Calu3 (cell line): ENCODE results near the gene PTPDC1. TPM values are rescaled to one million over a fixed set of nuclear protein-coding genes. Genes with fewer than 3 reads are reported as not detected.

Experiments used
- BruUV-seq: library from RNA; stranded (reverse); fragments of 400-500 nt; replicated peaks from 2 replicates; lab custom pipeline; 2021; lab: Mats Ljungman, UMichigan
- CTCF ChIA-PET: fragments of 300-600 bp; sonication (Branson Sonifier 250); formaldehyde crosslinking; loops from one replicate; lab custom pipeline; 2022; ENCODE audit warnings: antibody characterized with exemption; lab: Charles Lee
- DNase-seq: peaks from one replicate; pipeline ENCODE4 v3.0.0; 2022
- H3K27ac Mint-ChIP-seq: one replicate; pipeline ENCODE4 v1.8.0; 2022; ENCODE audit warnings: mixed read lengths; ENCODE audit not compliant: unreplicated experiment
- H3K27me3 Mint-ChIP-seq: one replicate; pipeline ENCODE4 v1.8.0; 2022; ENCODE audit warnings: mixed read lengths; ENCODE audit not compliant: unreplicated experiment
- H3K36me3 Mint-ChIP-seq: one replicate; pipeline ENCODE4 v1.8.0; 2022; ENCODE audit warnings: mild to moderate bottlenecking, moderate library complexity, mixed read lengths; ENCODE audit not compliant: insufficient read depth, unreplicated experiment
- H3K4me1 Mint-ChIP-seq: one replicate; pipeline ENCODE4 v1.8.0; 2022; ENCODE audit warnings: mild to moderate bottlenecking, low read depth, mixed read lengths; ENCODE audit not compliant: unreplicated experiment
- H3K4me3 Mint-ChIP-seq: one replicate; pipeline ENCODE4 v1.8.0; 2022; ENCODE audit warnings: mild to moderate bottlenecking, low read depth, moderate library complexity, mixed read lengths; ENCODE audit not compliant: unreplicated experiment
- H3K9me3 Mint-ChIP-seq: one replicate; pipeline ENCODE4 v1.8.0; 2022; ENCODE audit warnings: low read depth, mixed read lengths; ENCODE audit not compliant: unreplicated experiment
- intact Hi-C: fragments of 100-400 bp; cut with micrococcal nuclease; formaldehyde crosslinking; loops from one replicate; pipeline ENCODE4 v1.10.0; 2022; ENCODE audit not compliant: unreplicated experiment
- total RNA-seq: library from RNA; stranded (reverse); gene quantifications from 2 replicates; pipeline ENCODE4 v1.2.3, GENCODE V29; 2022
- TF ChIP-seq, protein P1 (sequence below): fragments of 200-600 bp; IDR thresholded peaks from one replicate; pipeline ENCODE4 v1.8.0; 2022; ENCODE audit warnings: antibody characterized with exemption; ENCODE audit not compliant: unreplicated experiment

The PTPDC1 gene
- total RNA-seq, 1 experiment from 2014 or later: 8.2 TPM

DNA sequence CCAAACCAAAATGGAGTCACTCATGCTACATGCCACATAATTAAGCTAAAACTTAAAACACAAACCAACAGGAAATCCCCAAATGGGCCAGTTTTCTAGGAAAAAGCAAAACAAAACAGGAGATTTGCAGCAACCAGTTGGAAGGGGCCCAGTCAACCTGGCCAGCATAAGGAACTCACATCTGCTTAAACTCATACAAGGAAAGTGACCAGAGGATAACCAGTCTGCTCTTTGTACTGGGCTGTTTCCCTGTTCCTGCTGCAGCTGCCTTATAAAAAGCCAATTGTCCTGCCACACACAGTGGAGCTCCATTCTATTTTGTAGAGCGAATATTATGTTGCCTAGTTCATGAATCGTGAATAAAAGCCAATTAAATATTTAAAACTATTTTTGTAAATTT, 29.5 kb upstream of the PTPDC1 start:
- BruUV-seq: no TSS peak
- no peaks in the 10 kb centered on the region for H3K4me1 Mint-ChIP-seq
- intact Hi-C loops: no loop called here
- CTCF ChIA-PET: no interaction called here
- no peaks in the 10 kb centered on the region for H3K27me3 Mint-ChIP-seq
- TF ChIP-seq, protein P1, sequence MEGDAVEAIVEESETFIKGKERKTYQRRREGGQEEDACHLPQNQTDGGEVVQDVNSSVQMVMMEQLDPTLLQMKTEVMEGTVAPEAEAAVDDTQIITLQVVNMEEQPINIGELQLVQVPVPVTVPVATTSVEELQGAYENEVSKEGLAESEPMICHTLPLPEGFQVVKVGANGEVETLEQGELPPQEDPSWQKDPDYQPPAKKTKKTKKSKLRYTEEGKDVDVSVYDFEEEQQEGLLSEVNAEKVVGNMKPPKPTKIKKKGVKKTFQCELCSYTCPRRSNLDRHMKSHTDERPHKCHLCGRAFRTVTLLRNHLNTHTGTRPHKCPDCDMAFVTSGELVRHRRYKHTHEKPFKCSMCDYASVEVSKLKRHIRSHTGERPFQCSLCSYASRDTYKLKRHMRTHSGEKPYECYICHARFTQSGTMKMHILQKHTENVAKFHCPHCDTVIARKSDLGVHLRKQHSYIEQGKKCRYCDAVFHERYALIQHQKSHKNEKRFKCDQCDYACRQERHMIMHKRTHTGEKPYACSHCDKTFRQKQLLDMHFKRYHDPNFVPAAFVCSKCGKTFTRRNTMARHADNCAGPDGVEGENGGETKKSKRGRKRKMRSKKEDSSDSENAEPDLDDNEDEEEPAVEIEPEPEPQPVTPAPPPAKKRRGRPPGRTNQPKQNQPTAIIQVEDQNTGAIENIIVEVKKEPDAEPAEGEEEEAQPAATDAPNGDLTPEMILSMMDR: no peak
- no peak overlapping the region for H3K27ac Mint-ChIP-seq
- H3K9me3 Mint-ChIP-seq: no peaks in the 10 kb centered on the region
- no peak for DNase-seq
- no peak overlapping the region for H3K4me3 Mint-ChIP-seq
- H3K36me3 Mint-ChIP-seq: no peaks in the 10 kb centered on the region

DNA sequence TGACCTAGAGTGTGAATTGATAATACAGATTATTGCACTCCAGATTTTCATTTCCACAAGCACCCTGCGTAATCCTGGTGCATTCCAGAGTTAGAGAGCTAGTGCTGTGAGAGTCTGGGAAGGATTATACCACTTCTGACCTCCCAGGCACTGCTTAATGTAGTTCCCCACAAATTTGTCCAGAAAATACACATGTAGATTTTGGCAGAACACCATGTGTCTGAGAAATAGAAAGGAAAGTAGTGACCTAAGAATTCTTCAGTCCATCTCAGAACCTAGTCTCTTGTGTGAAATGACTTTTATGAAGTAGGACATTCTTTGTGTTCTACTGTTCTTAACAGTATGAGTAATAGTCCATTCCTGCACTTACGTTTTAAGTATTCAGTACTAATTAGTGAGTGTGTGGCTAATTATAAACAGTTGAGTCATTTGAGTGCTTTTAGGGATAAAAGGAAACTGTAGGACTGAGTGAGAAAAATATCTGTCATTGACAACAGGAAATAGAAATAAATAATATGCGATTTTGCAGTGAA, 27.8 kb upstream of the PTPDC1 start:
- Mint-ChIP-seq H3K4me1 (no peaks in the 10 kb centered on the region), H3K27ac (no peak overlapping the region), H3K4me3 (no peak overlapping the region), H3K9me3 (no peaks in the 10 kb centered on the region), H3K27me3 (no peaks in the 10 kb centered on the region), H3K36me3 (no peaks in the 10 kb centered on the region)
- TF ChIP-seq, protein P1: no peak
- no peak for DNase-seq
- CTCF ChIA-PET: no interaction called here
- no TSS peak for BruUV-seq
- intact Hi-C loops: no loop called here

DNA sequence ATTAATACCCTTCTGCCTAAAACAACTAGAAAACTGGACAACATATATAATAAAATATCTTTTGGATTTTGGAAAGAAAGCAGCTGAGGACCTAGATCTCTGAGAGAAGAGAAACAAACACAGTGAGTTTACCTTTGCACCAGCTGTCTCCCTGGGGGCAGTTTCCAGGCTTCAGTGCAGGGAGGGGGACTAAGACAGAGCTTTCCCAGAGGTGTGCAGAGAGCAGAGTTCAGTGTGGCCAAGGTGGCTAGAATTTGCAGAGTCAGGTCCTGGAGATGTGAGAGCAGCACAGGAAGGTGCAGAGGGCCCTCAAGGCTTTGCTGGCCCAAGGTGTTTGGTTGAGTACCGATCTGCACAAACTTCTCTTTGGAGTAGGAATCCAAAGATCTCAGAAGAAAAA, 26.3 kb upstream of the PTPDC1 start:
- H3K27me3 Mint-ChIP-seq: no peaks in the 10 kb centered on the region
- no TSS peak for BruUV-seq
- CTCF ChIA-PET: interaction anchor here (0.6 kb wide), 1 partner anchor 111 kb away, joined by 3 read pairs; no protein-coding TSS in a partner anchor

DNA sequence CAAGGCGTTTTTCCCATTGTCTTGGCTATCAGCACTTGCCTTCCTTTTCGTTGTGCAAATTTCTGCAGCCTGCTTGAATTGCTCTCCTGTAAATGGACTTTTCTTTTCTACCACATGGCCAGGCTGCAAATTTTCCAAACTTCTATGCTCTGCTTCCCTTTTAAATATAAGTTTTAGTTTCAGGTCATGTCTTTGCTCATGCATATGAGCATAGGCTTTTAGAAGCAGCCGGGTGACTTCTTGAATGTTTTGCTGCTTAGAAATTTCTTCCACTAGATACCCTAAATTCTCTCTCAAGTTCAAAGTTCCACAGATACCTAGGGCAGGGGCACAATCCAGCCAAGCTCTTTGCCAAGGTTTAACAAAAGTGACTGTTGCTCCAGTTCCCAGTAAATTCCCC, 22.4 kb upstream of the PTPDC1 start:
- Mint-ChIP-seq H3K36me3 (no peaks in the 10 kb centered on the region), H3K9me3 (peaks cover 7% of the 10 kb centered on the region), H3K27ac (no peak overlapping the region), H3K4me3 (no peak overlapping the region), H3K4me1 (no peaks in the 10 kb centered on the region), H3K27me3 (no peaks in the 10 kb centered on the region)
- TF ChIP-seq, protein P1: no peak
- no TSS peak for BruUV-seq
- no peak for DNase-seq
- intact Hi-C loops: no loop called here
- CTCF ChIA-PET: no interaction called here

More for the DNA sequence above, 26.3 kb upstream of the PTPDC1 start:
- no peak for DNase-seq
- intact Hi-C loops: no loop called here
- Mint-ChIP-seq H3K36me3 (no peaks in the 10 kb centered on the region), H3K4me3 (no peak overlapping the region), H3K27ac (no peak overlapping the region), H3K9me3 (peaks cover 7% of the 10 kb centered on the region), H3K4me1 (no peaks in the 10 kb centered on the region)
- TF ChIP-seq, protein P1: no peak
